ENCODE data around the gene TRAP1. TPM values are rescaled to one million over a fixed set of nuclear protein-coding genes. Genes with fewer than 3 reads are reported as not detected.

TRAP1 gene
- total RNA-seq, 4 donors from 2014 or later, result 75.7 to 147 (median 116) TPM

- no peak for DNase-seq (ENCODE audit: low spot score in 2 of 2)
- peaks cover 92% of the 10 kb centered on the region for H3K36me3 ChIP-seq
- no peak overlapping the region for H3K27ac ChIP-seq
- no peaks in the 10 kb centered on the region for H3K27me3 ChIP-seq
- TF ChIP-seq CTCF (IDR thresholded peaks at IDR 0.05) (no peak), POLR2AphosphoS5 (IDR thresholded peaks at IDR 0.05) (no peak), POLR2A (IDR thresholded peaks at IDR 0.05) (no peak), EP300 (IDR thresholded peaks at IDR 0.05) (no peak)
- no peak overlapping the region for H3K4me3 ChIP-seq
- WGBS, result 78% methylated on average over 14 of the region's 14 CpGs
- no peaks in the 10 kb centered on the region for H3K4me1 ChIP-seq
- H3K9me3 ChIP-seq, result no peaks in the 10 kb centered on the region
These were observed 44.2 kb upstream of the TRAP1 start for GRCh38 chr16:3761375-3762106.

- Histone ChIP-seq H3K27me3 (no peaks in the 10 kb centered on the region), H3K4me3 (no peak overlapping the region), H3K36me3 (peaks cover 92% of the 10 kb centered on the region), H3K4me1 (no peaks in the 10 kb centered on the region), H3K9me3 (no peaks in the 10 kb centered on the region), H3K27ac (no peak overlapping the region)
- 86% methylated on average over 6 of the region's 6 CpGs for WGBS
- TF ChIP-seq EP300 (IDR thresholded peaks at IDR 0.05) (no peak), POLR2A (IDR thresholded peaks at IDR 0.05) (no peak), POLR2AphosphoS5 (IDR thresholded peaks at IDR 0.05) (no peak), CTCF (IDR thresholded peaks at IDR 0.05) (no peak)
- no peak for DNase-seq (ENCODE audit: low spot score in 2 of 2)
These were observed 43.2 kb upstream of the TRAP1 start for GRCh38 chr16:3760518-3760917.

- Histone ChIP-seq H3K36me3 (peaks cover 92% of the 10 kb centered on the region), H3K4me3 (no peak overlapping the region), H3K27ac (no peak overlapping the region), H3K9me3 (no peaks in the 10 kb centered on the region), H3K27me3 (no peaks in the 10 kb centered on the region), H3K4me1 (no peaks in the 10 kb centered on the region)
- 92% methylated on average over 5 of the region's 5 CpGs for WGBS
- DNase-seq (ENCODE audit: low spot score in 2 of 2), result no peak
- no peak for TF ChIP-seq EP300 (IDR thresholded peaks at IDR 0.05)
- TF ChIP-seq POLR2A (IDR thresholded peaks at IDR 0.05), result no peak
- no peak for TF ChIP-seq CTCF (IDR thresholded peaks at IDR 0.05)
- TF ChIP-seq POLR2AphosphoS5 (IDR thresholded peaks at IDR 0.05), result no peak
These were observed 42.4 kb upstream of the TRAP1 start for GRCh38 chr16:3759736-3760135.

- Histone ChIP-seq H3K4me1 (no peaks in the 10 kb centered on the region), H3K9me3 (no peaks in the 10 kb centered on the region), H3K27ac (no peak overlapping the region), H3K4me3 (no peak overlapping the region), H3K36me3 (peaks cover 77% of the 10 kb centered on the region), H3K27me3 (no peaks in the 10 kb centered on the region)
- no peak for DNase-seq (ENCODE audit: low spot score in 2 of 2)
- no peak for TF ChIP-seq POLR2AphosphoS5 (IDR thresholded peaks at IDR 0.05)
- TF ChIP-seq EP300 (IDR thresholded peaks at IDR 0.05), result no peak
- no peak for TF ChIP-seq POLR2A (IDR thresholded peaks at IDR 0.05)
- no peak for TF ChIP-seq CTCF (IDR thresholded peaks at IDR 0.05)
- WGBS, result 93% methylated on average over 9 of the region's 9 CpGs
These were observed 38.8 kb upstream of the TRAP1 start for GRCh38 chr16:3756113-3756512.

- H3K4me3 ChIP-seq, result no peak overlapping the region
- H3K9me3 ChIP-seq, result no peaks in the 10 kb centered on the region
- peaks cover 77% of the 10 kb centered on the region for H3K36me3 ChIP-seq
- no peaks in the 10 kb centered on the region for H3K27me3 ChIP-seq
- 81% methylated on average over 4 of the region's 4 CpGs for WGBS
- TF ChIP-seq EP300 (IDR thresholded peaks at IDR 0.05) (no peak), POLR2A (IDR thresholded peaks at IDR 0.05) (no peak), POLR2AphosphoS5 (IDR thresholded peaks at IDR 0.05) (no peak), CTCF (IDR thresholded peaks at IDR 0.05) (no peak)
- no peaks in the 10 kb centered on the region for H3K4me1 ChIP-seq
- DNase-seq (ENCODE audit: low spot score in 2 of 2), result no peak
- no peak overlapping the region for H3K27ac ChIP-seq
These were observed 37.9 kb upstream of the TRAP1 start for GRCh38 chr16:3755249-3755648.

All from suprapubic skin (tissue), 4 donors.